ENCODE results near the gene JAK3. TPM values are rescaled to one million over a fixed set of nuclear protein-coding genes. Genes with fewer than 3 reads are reported as not detected.

Gene JAK3
- total and polyA plus RNA-seq, 2 of the 13 experiments (the other 11 are each of a cell fraction or from before 2014, with no cell fraction given), result 3.4 to 18.6 TPM

DNA sequence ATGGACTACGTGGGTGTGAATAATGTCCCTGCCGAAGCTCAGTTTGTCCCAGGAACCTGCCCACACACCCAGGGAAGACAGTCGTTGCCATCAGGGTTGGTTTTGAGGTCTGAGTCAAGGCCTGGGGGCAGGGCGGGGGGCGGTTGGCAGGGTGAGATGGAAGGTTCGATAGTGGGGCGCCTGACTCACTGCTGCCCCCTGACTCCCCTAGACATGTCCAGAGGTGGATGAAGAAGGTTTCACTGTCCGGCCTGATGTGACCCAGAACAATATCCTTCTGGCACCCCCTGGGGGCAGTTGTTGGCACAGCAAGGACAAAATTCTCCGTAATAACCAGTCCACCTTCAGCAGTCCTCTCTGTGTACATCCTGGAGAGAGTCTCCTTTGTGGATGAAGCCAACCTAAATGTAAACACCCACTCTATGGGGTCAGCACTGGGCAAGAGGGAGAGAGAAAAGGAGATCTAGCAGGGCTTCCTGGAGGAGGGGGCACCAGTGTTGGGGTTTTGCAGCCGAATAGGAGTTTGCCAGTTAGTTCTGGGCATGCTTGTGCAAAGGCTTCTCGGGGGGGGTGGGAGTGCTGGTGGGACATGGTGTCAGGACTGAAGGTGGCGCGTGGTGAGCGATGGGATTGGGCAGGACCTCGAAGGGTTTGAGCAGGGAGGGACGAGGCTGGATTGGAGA is 72.4 kb downstream of the JAK3 start (continued):
- TF ChIP-seq, protein P1, sequence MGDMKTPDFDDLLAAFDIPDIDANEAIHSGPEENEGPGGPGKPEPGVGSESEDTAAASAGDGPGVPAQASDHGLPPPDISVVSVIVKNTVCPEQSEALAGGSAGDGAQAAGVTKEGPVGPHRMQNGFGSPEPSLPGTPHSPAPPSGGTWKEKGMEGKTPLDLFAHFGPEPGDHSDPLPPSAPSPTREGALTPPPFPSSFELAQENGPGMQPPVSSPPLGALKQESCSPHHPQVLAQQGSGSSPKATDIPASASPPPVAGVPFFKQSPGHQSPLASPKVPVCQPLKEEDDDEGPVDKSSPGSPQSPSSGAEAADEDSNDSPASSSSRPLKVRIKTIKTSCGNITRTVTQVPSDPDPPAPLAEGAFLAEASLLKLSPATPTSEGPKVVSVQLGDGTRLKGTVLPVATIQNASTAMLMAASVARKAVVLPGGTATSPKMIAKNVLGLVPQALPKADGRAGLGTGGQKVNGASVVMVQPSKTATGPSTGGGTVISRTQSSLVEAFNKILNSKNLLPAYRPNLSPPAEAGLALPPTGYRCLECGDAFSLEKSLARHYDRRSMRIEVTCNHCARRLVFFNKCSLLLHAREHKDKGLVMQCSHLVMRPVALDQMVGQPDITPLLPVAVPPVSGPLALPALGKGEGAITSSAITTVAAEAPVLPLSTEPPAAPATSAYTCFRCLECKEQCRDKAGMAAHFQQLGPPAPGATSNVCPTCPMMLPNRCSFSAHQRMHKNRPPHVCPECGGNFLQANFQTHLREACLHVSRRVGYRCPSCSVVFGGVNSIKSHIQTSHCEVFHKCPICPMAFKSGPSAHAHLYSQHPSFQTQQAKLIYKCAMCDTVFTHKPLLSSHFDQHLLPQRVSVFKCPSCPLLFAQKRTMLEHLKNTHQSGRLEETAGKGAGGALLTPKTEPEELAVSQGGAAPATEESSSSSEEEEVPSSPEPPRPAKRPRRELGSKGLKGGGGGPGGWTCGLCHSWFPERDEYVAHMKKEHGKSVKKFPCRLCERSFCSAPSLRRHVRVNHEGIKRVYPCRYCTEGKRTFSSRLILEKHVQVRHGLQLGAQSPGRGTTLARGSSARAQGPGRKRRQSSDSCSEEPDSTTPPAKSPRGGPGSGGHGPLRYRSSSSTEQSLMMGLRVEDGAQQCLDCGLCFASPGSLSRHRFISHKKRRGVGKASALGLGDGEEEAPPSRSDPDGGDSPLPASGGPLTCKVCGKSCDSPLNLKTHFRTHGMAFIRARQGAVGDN (CRISPR knock-in tag; IDR thresholded peaks at IDR 0.05), result 0 out of 2 replicates have a peak, but pooled peaks have one; percentile 10
- no peak for TF ChIP-seq TMF1 (CRISPR knock-in tag; IDR thresholded peaks at IDR 0.05; ENCODE audit: low read depth)
- TF ChIP-seq, protein P2, sequence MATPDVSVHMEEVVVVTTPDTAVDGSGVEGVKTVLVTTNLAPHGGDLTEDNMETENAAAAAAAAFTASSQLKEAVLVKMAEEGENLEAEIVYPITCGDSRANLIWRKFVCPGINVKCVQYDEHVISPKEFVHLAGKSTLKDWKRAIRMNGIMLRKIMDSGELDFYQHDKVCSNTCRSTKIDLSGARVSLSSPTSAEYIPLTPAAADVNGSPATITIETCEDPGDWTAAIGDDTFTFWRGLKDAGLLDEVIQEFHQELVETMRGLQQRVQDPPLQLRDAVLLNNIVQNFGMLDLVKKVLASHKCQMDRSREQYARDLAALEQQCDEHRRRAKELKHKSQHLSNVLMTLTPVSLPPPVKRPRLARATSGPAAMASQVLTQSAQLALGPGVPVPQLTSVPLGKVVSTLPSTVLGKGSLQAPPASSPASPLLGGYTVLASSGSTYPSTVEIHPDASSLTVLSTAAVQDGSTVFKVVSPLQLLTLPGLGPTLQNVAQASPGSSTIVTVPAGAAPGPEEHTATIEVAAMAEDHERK (CRISPR knock-in tag; IDR thresholded peaks at IDR 0.05; ENCODE audit: low read depth), result no peak
- TF ChIP-seq THAP11 (CRISPR knock-in tag; IDR thresholded peaks at IDR 0.05), result no peak
- TF ChIP-seq ZFP82 (CRISPR knock-in tag; IDR thresholded peaks at IDR 0.05; ENCODE audit: borderline replicate concordance), result no peak
- TF ChIP-seq HMGA1 (CRISPR knock-in tag; conservative IDR thresholded peaks at IDR 0.05), result no peak
- TF ChIP-seq PBX3 (CRISPR knock-in tag; IDR thresholded peaks at IDR 0.05; ENCODE audit: borderline replicate concordance), result no peak
- TF ChIP-seq AGO2 (optimal IDR thresholded peaks at IDR 0.05; ENCODE audit: low read depth, low read length), result no peak
- peak; percentile 80; the same call in 1 of the 2 replicates for TF ChIP-seq THRA (CRISPR knock-in tag; IDR thresholded peaks at IDR 0.05; ENCODE audit: borderline replicate concordance)
- TF ChIP-seq, protein P3, sequence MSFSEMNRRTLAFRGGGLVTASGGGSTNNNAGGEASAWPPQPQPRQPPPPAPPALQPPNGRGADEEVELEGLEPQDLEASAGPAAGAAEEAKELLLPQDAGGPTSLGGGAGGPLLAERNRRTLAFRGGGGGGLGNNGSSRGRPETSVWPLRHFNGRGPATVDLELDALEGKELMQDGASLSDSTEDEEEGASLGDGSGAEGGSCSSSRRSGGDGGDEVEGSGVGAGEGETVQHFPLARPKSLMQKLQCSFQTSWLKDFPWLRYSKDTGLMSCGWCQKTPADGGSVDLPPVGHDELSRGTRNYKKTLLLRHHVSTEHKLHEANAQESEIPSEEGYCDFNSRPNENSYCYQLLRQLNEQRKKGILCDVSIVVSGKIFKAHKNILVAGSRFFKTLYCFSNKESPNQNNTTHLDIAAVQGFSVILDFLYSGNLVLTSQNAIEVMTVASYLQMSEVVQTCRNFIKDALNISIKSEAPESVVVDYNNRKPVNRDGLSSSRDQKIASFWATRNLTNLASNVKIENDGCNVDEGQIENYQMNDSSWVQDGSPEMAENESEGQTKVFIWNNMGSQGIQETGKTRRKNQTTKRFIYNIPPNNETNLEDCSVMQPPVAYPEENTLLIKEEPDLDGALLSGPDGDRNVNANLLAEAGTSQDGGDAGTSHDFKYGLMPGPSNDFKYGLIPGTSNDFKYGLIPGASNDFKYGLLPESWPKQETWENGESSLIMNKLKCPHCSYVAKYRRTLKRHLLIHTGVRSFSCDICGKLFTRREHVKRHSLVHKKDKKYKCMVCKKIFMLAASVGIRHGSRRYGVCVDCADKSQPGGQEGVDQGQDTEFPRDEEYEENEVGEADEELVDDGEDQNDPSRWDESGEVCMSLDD (CRISPR knock-in tag; IDR thresholded peaks at IDR 0.05; ENCODE audit: borderline replicate concordance), result peak; percentile 88; the same call in 1 of the 2 replicates
- no peak for TF ChIP-seq ZNF484 (CRISPR knock-in tag; IDR thresholded peaks at IDR 0.05; ENCODE audit: borderline replicate concordance, low read depth)
- no peak for TF ChIP-seq TAF1 (CRISPR knock-in tag; IDR thresholded peaks at IDR 0.05)
- TF ChIP-seq MAFF (IDR thresholded peaks at IDR 0.05; ENCODE audit: low read depth, low read length), result no peak
- TF ChIP-seq, protein P4, sequence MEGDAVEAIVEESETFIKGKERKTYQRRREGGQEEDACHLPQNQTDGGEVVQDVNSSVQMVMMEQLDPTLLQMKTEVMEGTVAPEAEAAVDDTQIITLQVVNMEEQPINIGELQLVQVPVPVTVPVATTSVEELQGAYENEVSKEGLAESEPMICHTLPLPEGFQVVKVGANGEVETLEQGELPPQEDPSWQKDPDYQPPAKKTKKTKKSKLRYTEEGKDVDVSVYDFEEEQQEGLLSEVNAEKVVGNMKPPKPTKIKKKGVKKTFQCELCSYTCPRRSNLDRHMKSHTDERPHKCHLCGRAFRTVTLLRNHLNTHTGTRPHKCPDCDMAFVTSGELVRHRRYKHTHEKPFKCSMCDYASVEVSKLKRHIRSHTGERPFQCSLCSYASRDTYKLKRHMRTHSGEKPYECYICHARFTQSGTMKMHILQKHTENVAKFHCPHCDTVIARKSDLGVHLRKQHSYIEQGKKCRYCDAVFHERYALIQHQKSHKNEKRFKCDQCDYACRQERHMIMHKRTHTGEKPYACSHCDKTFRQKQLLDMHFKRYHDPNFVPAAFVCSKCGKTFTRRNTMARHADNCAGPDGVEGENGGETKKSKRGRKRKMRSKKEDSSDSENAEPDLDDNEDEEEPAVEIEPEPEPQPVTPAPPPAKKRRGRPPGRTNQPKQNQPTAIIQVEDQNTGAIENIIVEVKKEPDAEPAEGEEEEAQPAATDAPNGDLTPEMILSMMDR (CRISPR knock-in tag; IDR thresholded peaks at IDR 0.05), result peak; percentile 87
- peak; percentile 83 for TF ChIP-seq STAG1 (CRISPR knock-in tag; IDR thresholded peaks at IDR 0.05)
